ENCODE results near the gene SLC35G3. TPM values are rescaled to one million over a fixed set of nuclear protein-coding genes. Genes with fewer than 3 reads are reported as not detected.
"Not testable (repeated sequence)": the region's sequence is repeated elsewhere in the genome, so short reads cannot be mapped to it uniquely, and the experiment has no call there.

Gene SLC35G3
- polyA plus RNA-seq, 4 donors, result not detected

GRCh38 chr17:35167046-35167445 lies 27.1 kb downstream of the SLC35G3 start:
- no peak for DNase-seq (ENCODE audit: low read depth in 4 of 4, low spot score in 3 of 4)

GRCh38 chr17:35166526-35166925 lies 27.7 kb downstream of the SLC35G3 start:
- DNase-seq (ENCODE audit: low read depth in 4 of 4, low spot score in 3 of 4), result no peak

GRCh38 chr17:35164716-35165115 lies 29.5 kb downstream of the SLC35G3 start:
- DNase-seq (ENCODE audit: low read depth in 4 of 4, low spot score in 3 of 4), result no peak

GRCh38 chr17:35163886-35164285 lies 30.3 kb downstream of the SLC35G3 start:
- DNase-seq (ENCODE audit: low read depth in 4 of 4, low spot score in 3 of 4), result no peak

- DNase-seq (ENCODE audit: low read depth in 4 of 4, low spot score in 3 of 4), result no peak
These were observed 31.4 kb downstream of the SLC35G3 start for GRCh38 chr17:35162755-35163154.

GRCh38 chr17:35161281-35161761 lies 32.9 kb downstream of the SLC35G3 start:
- no peak for DNase-seq (ENCODE audit: low read depth in 4 of 4, low spot score in 3 of 4)

- no peak for DNase-seq (ENCODE audit: low read depth in 4 of 4, low spot score in 3 of 4)
These were observed 33.6 kb downstream of the SLC35G3 start for GRCh38 chr17:35160354-35161201.

- DNase-seq (ENCODE audit: low read depth in 4 of 4, low spot score in 3 of 4), result no peak
These were observed 34.3 kb downstream of the SLC35G3 start for GRCh38 chr17:35159940-35160339.

GRCh38 chr17:35155246-35155645 lies 38.9 kb downstream of the SLC35G3 start:
- no peak for DNase-seq (ENCODE audit: low read depth in 4 of 4, low spot score in 3 of 4)

GRCh38 chr17:35154196-35155165 lies 39.7 kb downstream of the SLC35G3 start:
- DNase-seq (ENCODE audit: low read depth in 4 of 4, low spot score in 3 of 4), result no peak

GRCh38 chr17:35152421-35153140 lies 41.6 kb downstream of the SLC35G3 start:
- no peak for DNase-seq (ENCODE audit: low read depth in 4 of 4, low spot score in 3 of 4)

GRCh38 chr17:35151080-35151479 lies 43.1 kb downstream of the SLC35G3 start:
- DNase-seq (ENCODE audit: low read depth in 4 of 4, low spot score in 3 of 4), result not testable (repeated sequence)

GRCh38 chr17:35149941-35150340 lies 44.3 kb downstream of the SLC35G3 start:
- no peak for DNase-seq (ENCODE audit: low read depth in 4 of 4, low spot score in 3 of 4)

- DNase-seq (ENCODE audit: low read depth in 4 of 4, low spot score in 3 of 4), result no peak
These were observed 46.0 kb downstream of the SLC35G3 start for GRCh38 chr17:35148144-35148543.

GRCh38 chr17:35147375-35147905 lies 46.8 kb downstream of the SLC35G3 start, which contains the start of gene UNC45B:
Gene UNC45B, plus strand, starts transcription at chr17:35147817. Its CDS starts 447 bp downstream, at chr17:35148264.
- no peak for DNase-seq (ENCODE audit: low read depth in 4 of 4, low spot score in 3 of 4)

GRCh38 chr17:35146214-35146833 lies 47.9 kb downstream of the SLC35G3 start:
- no peak for DNase-seq (ENCODE audit: low read depth in 4 of 4, low spot score in 3 of 4)

GRCh38 chr17:35144840-35145239 lies 49.4 kb downstream of the SLC35G3 start:
- DNase-seq (ENCODE audit: low read depth in 4 of 4, low spot score in 3 of 4), result no peak
